GM12875 (cell line): ENCODE data around the gene EEF2KMT.

Source experiments
- H3K4me3 ChIP-seq: one replicate; pipeline ENCODE4 v1.5.1; 2011; ENCODE audit warnings: low read depth, low read length, control low read depth
- CTCF ChIP-seq: IDR thresholded peaks from 2 replicates; pipeline ENCODE4 v1.5.1; 2011; ENCODE audit warnings: low read depth, mild to moderate bottlenecking, control low read depth, inconsistent platforms, low read length, moderate library complexity, borderline replicate concordance; ENCODE audit not compliant: insufficient read depth

Gene EEF2KMT

GRCh38 chr16:5071341-5071680 is 26.3 kb downstream of the EEF2KMT start:
- no peak for TF ChIP-seq CTCF
- H3K4me3 ChIP-seq = peak overlapping the region; percentile 68

GRCh38 chr16:5070431-5071186 is 27.0 kb downstream of the EEF2KMT start:
- no peak overlapping the region for H3K4me3 ChIP-seq
- no peak for TF ChIP-seq CTCF

- TF ChIP-seq CTCF = no peak
- H3K4me3 ChIP-seq = no peak overlapping the region
Observed at GRCh38 chr16:5069854-5070253, 27.7 kb downstream of the EEF2KMT start.

- no peak overlapping the region for H3K4me3 ChIP-seq
- TF ChIP-seq CTCF = no peak
Observed at GRCh38 chr16:5069048-5069447, 28.5 kb downstream of the EEF2KMT start.

- no peak for TF ChIP-seq CTCF
- no peak overlapping the region for H3K4me3 ChIP-seq
Observed at GRCh38 chr16:5066511-5066910, 31.1 kb downstream of the EEF2KMT start.

- no peak for TF ChIP-seq CTCF
- no peak within 1 kb of the TSS for H3K4me3 ChIP-seq
Observed at GRCh38 chr16:5065813-5066212, 31.8 kb downstream of the EEF2KMT start, which contains the start of gene C16orf89. Gene C16orf89, minus strand, starts transcription at chr16:5065956. Its CDS starts 48 bp downstream, at chr16:5065908.

GRCh38 chr16:5065326-5065725 is 32.3 kb downstream of the EEF2KMT start:
- TF ChIP-seq CTCF = no peak

More at GRCh38 chr16:5065326-5065725, 32.3 kb downstream of the EEF2KMT start:
- no peak overlapping the region for H3K4me3 ChIP-seq
